T-helper 2 cell (primary cell): ENCODE data around the gene SLC13A3.
A peak's percentile ranks its signal among the peaks of the same experiment; 100 is the strongest.

Experiments
- DNase-seq, 5 experiments: peaks; one replicate each; pipeline versions ENCODE4 v3.0.0 to v3.0.0-alpha.2; 2012 to 2022
- total RNA-seq, 2 donors: gene quantifications; one replicate each; lab custom pipeline; 2026; lab: John Stamatoyannopoulos, UW

SLC13A3 gene, protein sequence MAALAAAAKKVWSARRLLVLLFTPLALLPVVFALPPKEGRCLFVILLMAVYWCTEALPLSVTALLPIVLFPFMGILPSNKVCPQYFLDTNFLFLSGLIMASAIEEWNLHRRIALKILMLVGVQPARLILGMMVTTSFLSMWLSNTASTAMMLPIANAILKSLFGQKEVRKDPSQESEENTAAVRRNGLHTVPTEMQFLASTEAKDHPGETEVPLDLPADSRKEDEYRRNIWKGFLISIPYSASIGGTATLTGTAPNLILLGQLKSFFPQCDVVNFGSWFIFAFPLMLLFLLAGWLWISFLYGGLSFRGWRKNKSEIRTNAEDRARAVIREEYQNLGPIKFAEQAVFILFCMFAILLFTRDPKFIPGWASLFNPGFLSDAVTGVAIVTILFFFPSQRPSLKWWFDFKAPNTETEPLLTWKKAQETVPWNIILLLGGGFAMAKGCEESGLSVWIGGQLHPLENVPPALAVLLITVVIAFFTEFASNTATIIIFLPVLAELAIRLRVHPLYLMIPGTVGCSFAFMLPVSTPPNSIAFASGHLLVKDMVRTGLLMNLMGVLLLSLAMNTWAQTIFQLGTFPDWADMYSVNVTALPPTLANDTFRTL
- total RNA-seq, result 0 to 0.20 reads per million in 2 donors

DNA sequence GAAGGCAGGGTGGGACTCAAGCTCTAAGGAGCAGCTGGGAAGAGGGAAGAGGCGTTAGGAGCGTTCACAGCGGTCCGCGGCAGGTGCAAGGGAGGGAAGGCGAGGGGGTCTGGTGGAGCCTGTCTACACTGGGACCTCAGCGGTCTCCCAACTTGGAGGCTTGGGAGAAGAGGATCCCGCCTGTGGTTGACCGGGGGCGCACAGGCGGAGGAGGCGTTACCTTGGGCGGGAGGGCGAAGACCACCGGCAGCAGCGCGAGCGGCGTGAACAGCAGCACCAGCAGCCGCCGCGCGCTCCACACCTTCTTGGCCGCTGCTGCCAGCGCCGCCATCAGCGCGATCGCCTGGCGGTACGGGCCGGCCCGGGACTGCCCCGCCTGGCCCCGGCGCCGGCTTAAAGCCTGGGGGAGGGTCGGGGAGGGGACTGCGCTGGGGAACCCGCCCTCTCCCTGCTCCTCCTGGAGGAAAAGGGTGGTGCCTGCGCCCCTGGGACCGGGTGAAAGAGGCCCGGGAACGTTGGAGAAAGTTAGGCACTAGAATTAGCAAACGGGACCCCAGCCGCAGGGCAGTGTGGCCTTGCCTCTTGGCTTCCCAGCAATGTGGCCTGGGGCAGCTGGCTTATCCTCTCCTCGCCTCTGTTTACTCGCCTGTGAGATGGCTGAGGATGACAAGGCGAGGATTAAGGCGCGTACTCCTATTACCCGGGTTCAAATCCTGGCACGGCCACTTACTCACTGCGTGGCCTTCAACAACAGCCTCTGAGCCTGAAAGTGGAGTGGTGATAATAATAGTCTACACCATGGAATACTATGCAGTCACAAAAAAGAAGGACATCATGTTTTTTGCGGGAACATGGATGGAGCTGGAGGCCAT lies at the start of gene SLC13A3:
Gene SLC13A3, minus strand, starts transcription at position 369 of the 872 bp plus-strand sequence. Its CDS starts 38 bp downstream, at position 331.
- no peak for DNase-seq

DNA sequence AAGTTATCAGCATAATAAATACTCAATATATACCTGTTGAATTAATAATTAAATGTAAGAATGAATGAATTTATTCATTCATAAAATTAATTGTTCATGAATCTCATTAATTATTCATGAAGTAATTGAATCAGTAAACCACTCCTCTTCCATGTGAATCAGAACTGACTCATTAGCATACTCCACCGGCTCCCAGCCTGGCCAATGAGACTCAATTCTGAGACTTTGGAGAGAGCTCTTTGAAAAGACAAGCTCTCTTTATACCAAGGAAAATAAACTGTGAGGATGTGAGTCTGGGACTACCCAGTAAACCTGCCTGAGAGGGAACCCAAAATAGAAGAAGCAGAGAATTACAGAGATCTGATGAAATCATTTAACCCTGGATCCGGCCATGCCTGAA lies 49.8 kb upstream of the SLC13A3 start:
- DNase-seq, result no peak

DNA sequence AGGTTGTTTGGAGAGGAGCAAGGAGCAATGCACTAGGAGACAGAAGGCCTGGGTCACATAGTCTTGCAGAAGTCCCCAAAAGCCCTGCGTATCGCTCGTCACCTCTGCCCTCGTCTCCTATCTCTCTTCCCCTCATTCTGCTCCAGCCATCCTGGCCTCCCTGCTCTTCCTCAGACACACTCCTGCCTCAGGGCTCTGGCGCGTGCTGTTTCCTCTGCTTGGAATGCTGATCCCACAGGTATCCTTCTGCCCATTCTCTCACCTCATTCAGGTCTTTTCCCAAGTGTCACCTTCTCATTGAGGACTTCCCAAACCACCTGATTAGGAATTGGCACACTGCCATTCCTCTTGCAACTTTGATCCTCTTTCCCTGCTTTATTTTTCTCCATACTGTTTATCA lies 49.2 kb upstream of the SLC13A3 start:
- DNase-seq, result no peak

DNA sequence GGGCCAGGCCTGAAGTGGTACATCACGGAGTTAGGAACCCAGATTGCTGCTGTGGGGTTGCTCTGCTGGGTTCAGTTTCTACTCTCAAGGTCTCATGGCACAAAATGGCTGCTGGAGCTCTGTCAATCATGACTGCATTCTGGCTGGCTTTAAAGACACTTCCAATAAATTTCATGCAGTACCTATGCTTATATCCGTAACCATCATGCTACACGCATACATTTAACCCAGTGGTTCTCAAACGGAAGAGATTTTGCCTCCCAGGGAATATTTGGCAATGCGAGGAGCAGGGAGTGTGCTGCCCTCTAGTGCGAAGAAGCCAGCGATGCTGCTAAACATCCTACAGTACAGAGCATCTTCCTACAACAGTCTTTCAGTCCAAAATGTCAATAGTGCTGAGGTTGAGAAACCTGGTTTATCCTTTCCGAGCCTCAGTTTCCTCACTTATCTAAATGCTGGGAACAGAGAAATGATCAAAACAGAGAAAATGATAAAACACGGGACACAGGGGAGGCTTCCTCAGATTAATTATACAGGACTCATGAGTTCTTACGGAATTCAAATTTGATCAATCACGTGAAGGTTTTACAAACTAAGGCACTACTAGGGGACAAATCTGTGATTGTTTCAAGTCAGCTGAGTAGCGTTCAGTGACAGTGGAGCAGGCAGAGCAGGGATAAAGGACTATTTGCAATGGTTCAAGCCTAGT lies 48.5 kb upstream of the SLC13A3 start:
- no peak for DNase-seq

DNA sequence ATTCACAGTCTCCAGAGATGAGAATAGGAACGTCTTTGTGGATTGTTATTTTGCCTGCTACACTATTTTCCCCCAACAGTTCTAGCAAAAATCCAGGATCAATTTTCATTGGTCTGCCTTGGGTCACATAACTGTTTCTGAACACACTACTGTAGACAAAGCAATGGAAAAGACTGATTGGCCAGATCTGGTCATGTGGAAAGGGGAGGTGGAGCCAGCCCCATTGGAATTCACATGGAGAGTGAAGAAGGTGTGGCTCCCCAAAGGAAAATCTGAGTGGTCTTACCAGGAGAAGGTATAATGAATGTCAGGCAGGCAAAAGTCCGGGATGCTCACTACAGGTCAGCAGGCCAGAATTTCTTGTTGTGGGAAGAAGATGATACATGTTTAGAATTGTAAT lies 47.5 kb upstream of the SLC13A3 start:
- no peak for DNase-seq

DNA sequence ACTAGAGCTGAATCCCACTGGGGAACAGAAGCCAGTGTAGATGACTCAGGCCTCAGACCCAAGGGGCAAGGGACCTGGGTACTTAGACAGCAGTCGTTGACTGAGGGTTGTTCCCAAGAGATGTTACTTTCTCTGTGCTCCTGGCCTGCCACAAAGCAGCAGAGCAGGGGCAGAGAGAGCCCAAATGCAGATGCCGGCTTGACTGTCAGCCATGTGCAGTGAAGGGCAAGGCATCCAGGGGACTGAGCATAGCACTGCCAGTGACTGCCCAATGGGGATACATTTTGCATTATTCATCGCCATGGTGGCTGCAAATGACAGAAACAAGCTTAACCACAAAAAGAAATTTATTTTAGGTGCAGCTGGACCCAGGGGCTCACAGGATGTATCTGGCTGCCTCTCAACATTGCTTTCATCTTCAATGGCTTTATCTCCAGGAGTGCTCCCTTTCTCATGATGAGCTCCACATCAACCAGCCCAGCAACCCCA lies 45.6 kb upstream of the SLC13A3 start:
- no peak for DNase-seq

DNA sequence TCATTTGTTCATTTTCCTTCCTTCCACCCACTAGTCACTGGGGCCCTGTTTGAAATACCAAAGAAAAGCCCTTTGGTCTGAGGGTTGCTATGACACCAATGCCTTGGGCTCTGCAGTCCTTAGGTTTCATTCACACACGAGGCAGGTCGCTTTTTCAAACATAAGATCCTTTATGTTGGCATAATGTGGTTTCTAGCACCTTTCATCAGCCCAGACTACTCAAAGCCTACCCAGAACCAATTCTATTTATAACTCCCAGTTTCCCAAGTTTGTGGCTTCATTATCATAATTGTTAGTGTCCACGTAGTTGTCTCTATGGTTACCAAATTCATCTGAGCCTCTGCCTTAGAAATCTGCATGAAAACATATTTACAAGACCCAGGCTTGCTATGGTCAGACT lies 44.6 kb upstream of the SLC13A3 start:
- no peak for DNase-seq

DNA sequence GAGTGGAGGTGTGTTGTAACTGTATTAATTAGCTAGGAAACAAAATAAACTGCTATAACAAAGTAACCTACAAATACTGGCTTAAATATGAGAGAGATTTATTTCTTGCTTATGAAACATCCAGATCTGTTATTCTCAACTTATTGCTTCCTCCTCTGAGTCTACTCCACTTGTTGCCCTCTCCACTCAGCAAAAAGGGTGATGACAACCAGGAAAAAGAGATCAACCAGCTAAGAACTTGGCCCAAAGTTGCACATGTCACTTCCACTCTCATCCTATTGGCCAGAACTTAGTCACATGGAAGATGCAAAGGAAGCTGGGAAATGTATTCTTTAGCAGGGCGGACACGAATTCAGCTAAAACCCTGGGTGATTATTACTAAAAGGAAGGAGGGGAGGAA lies 43.2 kb upstream of the SLC13A3 start:
- peak in 1 of 5 experiments; percentile 37 for DNase-seq

DNA sequence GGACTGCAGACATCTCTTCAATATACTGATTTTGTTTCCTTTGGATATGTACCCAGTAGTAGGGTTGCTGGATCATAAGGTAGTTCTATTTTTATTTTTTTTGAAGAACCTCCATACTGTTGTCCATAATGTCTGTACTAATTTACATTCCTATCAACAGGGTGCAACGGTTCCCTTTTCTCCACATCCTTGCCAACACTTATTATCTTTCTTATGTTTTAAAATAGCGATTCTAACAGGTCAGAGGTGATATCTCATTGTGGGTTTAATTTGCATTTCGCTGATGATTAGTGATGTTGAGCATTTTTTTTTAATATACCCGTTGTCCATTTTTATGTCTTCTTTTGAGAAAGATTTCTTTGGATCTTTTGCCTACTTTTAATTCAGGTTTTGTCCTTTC lies 39.9 kb upstream of the SLC13A3 start:
- DNase-seq, result no peak

DNA sequence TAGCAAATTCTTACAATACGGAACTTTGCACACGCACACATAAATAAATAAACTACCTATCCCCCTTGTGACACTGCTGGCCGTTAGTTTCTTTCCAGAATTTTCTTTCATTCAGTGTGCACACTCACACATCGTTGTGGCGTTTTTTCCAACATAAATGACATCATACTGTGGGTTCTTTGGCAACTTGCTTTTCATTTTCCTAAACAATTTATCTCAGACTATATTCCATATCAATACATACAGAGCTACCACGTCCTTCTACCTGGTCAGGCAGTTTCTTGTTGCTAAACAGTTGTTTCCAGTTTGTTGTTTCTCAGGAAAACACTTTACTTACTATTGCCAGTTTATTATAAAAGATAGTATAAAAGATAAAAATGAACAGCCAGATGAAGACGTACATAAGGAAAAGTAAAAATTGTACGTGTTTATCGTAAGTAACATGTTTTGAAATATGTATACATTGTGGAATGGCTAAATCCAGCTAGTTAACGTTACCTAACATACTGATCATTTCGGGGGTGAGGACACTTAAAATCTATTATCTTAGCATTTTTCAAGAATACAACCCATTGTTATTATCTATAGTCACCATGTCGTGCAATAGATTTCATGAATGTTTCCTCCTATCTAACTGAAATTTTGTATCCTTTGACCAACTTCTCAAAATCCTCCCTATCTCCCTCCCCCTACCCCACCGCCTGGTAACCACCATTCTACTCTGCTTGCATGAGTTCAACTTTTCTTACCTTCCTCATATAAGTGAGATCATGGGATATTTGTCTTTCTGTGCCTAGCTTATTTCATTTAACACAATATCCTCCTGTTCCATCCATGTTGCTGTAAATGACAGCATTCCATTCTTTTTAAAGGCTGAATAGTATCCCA lies 39.2 kb upstream of the SLC13A3 start:
- no peak for DNase-seq

DNA sequence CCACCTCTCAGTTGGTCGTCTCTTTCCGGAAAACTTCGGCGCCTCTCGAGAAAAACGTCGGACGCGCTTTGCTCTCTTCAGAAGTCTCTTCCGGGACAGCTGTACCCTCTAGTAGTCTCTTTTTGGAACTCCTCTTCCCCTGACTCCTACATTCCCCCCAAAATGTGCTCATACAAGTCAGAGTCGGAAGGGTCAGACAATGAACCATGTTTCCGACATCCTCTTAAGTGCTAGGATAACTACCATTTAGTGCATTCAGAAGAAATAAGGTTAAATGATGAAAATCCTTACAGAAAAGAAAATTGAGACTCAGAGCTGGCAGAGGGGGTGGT lies 38.5 kb upstream of the SLC13A3 start:
- DNase-seq, result no peak

DNA sequence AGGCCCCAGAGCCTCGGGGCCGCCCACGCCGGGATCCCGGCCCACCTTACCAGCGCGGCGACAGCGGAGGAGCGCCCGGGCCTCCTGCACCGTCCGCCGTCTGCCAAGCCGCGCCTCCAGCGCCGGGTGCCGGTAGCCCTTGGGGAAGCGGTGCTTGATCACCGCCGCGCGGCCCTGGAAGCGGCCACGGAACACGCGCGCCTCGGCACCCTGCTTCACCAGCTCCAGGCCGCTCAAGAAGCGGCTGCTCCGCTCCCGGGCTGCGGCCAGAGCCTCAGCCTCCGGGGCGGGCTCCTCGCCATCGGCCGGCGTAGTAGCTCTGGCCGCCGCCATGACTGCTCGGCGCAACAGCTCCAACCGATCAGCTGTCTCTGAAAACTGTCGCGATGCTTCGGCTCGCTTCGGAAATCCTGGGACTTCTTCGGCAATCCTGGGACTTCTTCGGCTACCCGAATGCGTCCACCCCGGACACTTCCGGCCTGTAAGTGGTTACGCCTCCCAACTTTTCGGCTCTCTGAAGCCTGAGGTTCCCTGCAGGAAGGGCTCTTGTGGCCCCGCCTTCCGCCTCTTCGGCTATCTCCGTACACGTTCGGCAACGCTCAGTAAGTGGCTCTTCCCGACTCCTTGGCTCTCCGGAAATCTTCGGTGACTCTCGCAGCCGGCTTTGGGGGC lies 38.0 kb upstream of the SLC13A3 start, which contains the start of gene TP53RK:
Gene TP53RK, minus strand, starts transcription at position 363 of the 672 bp plus-strand sequence. Its CDS starts 30 bp downstream, at position 333.
- peak; percentile 75 to 98 (median 95) for DNase-seq

DNA sequence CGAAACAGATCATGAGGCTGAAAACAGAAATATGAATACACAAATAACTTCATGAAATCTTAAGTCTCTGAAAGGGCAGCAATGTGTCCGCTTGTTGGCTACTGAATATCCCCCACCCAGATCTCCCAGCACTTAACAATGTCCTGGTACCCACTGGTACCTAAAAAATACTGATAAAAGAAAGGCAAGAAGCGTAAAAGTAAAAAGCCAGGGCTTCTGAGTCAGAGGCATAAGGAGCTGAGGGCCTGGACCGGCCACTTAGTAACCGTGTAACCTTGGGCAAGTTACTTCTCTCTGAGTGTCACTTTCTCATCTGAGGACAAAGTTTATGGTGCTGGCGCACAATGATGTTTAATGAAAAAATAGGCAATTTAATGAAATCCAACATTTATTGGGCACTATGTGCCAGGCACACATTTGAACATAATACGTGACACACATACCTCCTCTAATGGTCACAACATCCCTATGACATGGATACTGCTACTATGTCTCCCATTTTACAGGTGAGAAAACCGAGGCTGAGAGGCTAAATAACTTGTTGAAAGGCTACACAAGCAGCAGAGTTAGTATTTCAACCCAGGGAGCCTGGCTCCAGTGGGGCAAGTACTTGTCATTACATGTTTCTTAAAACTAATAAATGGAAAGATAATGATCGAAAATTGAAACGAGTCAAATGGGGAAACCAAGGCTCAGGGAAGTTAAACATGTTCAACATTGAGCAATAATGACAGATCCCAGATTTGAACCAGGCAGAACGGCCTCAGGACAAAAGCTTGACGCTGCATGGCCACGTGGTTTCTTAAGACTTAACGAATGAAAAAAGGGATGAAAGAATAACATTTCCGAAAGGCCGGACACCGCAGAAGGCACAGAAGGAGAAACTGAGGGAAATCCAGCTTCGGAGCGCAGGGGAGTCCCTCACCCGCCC lies 37.2 kb upstream of the SLC13A3 start:
- DNase-seq, result no peak

DNA sequence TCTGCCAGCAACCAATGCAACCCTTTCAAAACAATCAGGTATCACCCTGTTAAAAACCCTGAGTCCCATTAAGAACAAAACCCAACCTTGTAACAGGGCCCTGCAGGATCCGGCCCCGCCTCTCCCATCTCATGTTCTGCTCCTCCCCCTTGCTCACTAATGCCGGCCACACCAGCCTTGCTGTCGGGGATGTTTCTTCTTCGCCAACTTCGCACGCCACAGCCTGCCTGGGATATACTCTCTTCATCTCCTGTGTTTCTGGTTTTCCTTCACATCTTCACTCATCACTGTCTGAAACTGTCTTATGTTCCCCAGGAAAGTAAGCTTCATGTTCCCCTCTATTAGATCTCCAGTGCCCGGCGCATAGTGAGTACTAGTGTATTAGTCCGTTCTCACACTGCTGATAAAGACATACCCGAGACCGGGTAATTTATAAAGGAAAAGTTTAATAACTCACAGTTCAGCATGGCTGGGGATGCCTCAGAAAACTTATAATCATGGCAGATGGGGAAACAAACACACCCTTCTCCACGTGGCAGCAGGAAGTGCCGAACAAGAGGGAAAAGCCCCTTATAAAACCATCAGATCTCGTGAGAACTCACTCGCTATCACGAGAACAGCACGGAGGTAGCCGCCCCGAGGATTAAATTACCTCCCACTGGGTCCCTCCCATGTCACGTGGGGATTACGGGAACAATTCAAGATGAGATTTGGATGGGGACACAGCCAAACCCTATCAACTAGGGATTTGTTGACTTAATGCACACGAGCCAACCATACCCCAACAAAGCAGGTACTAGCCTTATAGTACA lies 32.9 kb upstream of the SLC13A3 start:
- DNase-seq, result no peak

DNA sequence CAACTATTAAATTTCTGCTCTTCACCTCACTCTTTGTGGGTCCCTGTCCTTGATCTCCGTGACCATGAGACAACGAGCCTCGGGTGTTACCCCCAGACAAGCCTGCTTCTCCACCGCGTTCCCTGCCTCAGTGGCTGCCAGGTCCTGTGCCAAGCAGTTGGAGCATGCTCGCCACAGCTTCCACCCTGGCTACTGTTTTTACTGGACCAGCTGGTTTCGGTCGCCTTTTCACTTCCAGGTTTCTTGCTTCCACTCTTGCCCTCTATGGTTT lies 32.3 kb upstream of the SLC13A3 start:
- no peak for DNase-seq

DNA sequence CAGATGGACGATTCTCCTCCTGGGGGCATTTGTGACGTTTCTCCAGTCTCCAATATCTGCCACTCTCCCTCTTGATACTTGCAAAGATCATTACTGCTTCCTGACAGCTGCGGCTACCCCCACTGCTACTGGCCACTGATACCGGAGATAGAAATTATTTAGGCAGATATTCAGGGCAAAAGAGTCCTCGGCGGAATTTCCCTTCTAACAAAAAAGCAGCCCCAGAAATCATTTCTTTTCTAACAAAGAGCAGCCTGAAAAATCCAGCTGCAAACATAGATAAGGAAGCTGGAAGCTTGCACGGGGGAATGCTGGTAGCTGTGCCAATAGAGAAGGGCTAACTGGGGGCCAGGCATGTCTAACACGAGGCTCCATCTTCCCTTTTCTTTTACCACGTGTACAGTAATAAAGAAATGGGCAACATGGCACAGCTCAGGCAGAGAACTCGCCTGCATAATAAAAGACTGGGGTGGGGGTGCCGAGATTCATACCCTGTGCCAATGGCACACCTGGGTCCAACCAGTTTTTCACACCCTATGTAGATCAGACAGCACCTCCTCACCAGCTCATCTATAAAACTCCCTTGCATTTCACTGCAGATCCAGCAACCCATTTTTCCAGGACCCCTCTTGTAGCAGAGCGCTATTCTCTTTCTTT lies 31.9 kb upstream of the SLC13A3 start:
- no peak for DNase-seq

DNA sequence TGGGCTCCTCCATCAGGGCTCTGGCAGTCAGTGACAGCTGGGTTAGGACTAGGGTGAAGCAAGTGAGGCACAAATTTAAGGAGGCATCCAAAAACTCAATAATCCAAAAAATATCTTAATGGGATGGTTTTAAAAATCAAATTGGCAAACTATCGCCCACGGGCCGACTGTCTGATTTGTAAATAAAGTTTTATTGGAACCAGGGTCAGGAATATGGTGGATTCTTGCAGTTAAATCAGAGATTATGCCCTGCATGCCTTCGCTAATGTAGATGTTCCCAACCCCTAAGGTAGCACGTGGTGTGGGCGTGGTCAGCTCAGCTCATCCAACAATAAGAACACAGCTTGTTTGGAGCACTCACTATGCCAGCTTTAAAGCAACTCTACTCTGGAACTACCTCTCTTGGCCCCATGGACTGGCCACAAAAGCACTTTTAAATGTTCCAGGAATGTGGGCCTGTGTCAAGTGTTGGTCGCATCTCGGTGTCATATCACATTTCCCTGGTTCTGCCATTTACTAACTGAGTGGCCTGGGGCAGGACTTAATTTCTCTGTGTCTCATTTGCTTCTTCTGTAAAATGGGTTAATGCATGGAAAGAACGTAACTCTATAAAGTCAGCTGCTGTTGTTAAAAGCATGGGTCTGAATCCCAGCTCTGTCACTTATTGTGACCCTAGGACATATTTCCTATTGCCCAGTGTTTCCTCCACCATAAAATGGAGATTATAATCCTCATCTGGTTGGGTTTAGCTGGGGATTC lies 31.0 kb upstream of the SLC13A3 start:
- DNase-seq, result no peak
